IPS DF 4.7 (cell line): ENCODE measurements around the gene PLXNC1.
"Not testable (repeated sequence)": the region's sequence is repeated elsewhere in the genome, so short reads cannot be mapped to it uniquely, and the experiment has no call there.

Source experiments
- DNase-seq: peaks from one replicate; pipeline ENCODE4 v3.0.0-alpha.2; 2013; ENCODE audit warnings: low spot score; ENCODE audit errors: extremely low read depth

PLXNC1 gene

GRCh38 chr12:94289461-94290312 is 141.3 kb downstream of the PLXNC1 start:
- no peak for DNase-seq

DNA sequence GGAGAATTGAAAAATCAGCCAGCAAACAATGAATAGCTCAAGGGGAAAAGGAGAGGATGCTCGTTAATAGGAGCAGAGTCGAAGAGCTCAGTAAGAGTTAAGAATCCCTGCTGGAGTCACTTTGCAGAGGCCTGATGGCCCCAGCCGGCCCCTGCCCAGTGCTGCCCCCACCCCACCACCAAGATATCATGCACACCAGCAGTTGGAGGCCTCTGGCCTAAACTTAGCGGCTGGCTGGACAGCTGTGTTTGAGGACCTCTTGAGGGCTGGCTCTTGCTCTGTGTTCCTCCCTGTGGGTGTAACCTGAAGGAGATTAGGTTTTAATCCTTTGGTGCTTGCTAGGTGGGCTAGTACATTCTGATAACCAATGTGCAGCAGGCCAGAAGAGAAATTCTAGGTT is 142.0 kb downstream of the PLXNC1 start:
- DNase-seq: no peak

GRCh38 chr12:94297096-94297699 is 148.8 kb downstream of the PLXNC1 start:
- no peak for DNase-seq

- no peak for DNase-seq
Observed at GRCh38 chr12:94297876-94298505, 149.6 kb downstream of the PLXNC1 start.

GRCh38 chr12:94299846-94300245 is 151.5 kb downstream of the PLXNC1 start:
- no peak for DNase-seq

DNA sequence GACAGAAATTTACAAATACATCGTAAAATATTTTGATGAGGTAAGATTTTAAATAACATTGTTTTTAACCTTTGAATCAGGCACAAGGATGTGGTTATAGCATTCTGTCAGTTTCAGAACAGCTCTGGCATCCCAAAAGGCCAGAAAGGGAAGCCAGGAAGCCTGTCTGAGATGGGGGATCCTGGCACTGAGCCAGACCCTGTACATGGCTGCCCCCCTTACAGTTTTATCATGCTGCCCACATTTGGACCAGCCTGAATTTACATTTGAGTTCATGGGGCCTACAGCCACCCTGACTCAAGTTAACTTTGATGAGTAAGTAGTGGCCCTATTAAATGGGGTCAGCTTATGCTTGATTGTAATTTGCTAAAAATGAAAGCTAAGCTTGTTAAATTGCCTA is 155.6 kb downstream of the PLXNC1 start:
- DNase-seq: no peak

GRCh38 chr12:94304566-94305061 is 156.2 kb downstream of the PLXNC1 start:
- DNase-seq: peak; percentile 89

- no peak for DNase-seq
Observed at GRCh38 chr12:94305130-94305957, 157.0 kb downstream of the PLXNC1 start.

- DNase-seq: no peak
Observed at GRCh38 chr12:94308612-94309011, 160.2 kb downstream of the PLXNC1 start.

GRCh38 chr12:94309373-94309772 is 161.0 kb downstream of the PLXNC1 start:
- no peak for DNase-seq

GRCh38 chr12:94312378-94312777 is 164.0 kb downstream of the PLXNC1 start:
- no peak for DNase-seq

DNA sequence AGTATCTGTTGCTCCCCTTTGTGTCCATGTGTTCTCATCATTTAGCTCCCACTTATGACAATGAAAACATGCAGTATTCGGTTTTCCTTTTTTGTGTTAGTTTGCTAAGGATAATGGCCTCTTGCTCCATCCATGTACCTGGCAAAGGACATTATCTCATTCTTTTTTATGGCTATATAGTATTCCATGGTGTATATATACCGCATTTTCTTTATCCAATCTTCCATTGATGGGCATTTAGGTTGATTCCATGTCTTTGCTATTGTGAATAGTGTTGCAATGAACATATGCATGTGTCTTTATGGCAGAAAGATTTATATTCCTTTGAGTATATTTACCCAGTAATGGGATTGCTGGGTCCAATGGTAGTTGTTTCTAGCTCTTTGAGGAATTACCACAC is 168.2 kb downstream of the PLXNC1 start:
- DNase-seq: not testable (repeated sequence)

DNA sequence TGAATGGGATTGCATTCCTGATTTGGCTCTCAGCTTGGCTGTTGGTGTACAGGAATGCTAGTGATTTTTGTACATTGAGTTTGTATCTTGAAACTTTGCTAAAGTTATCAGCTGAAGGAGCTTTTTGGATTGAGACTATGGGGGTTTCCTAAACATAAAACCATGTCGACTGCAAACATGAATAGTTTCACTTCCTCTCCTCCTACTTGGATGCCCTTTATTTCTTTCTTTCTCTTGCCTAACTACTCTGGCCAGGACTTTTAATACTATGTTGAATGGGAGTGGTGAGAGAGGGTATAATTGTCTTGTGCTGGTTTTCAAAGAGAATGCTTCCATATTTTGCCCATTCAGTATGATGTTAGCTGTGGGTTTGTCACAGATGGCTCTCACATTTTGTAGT is 169.8 kb downstream of the PLXNC1 start:
- DNase-seq: no peak

GRCh38 chr12:94320109-94320508 is 171.7 kb downstream of the PLXNC1 start:
- DNase-seq: no peak

DNA sequence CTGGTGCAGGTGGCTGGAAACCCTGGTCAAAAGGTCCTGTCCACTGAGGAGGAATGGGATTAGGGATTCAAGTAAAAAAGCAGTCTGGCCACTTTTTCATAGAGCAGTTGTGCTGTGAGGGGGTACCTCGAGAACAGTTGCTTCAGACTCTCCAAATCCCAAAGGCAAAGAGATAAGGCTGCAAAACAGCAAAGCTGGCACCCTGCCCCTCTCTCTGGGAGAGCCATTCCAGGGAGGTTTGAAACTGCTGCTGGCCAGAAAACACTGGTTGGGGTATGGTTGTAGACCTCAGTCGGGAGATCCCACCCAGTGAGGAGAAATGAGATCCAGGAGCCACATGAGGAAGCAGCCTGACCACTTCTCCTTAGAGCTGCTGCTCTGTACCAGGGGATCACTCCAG is 174.0 kb downstream of the PLXNC1 start:
- DNase-seq: no peak

GRCh38 chr12:94326234-94326633 is 177.9 kb downstream of the PLXNC1 start:
- no peak for DNase-seq

DNA sequence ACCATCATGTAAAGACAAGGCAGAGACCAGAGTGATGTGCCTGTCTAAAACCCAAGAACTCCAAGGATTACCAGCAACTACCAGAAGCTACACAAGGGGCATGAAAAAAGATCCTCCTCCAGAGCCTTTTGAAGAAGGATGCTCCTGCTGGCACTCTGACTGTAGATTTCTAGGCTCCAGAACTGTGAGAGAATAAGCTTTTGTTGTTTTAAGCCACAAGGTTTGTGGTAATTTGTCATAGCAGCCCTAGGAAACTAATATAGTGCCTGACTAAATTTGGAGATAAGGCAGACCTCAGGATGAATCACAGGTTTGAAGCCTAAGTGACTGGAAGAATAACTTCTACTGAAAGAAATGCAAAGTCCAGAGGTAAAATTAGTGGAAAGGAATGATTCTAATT is 178.3 kb downstream of the PLXNC1 start:
- DNase-seq: no peak

DNA sequence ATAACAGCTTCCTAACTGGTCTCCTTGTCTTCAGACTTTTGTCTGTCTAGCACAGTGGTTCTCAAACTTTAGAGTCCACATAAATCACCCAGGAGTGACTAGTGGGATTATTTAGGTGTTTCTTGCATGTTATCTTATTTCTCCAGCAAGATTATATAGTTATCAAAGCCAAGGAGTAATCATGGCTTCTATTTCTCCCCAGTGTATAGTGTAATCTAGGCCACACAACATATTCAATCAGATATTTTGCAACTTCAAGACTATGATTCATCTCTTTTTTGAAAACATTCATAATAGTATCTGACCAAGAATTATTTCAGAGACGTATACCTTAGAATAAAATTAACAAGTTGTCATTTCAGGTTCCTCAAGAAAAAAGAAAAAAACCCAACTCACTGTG is 179.4 kb downstream of the PLXNC1 start:
- DNase-seq: no peak

DNA sequence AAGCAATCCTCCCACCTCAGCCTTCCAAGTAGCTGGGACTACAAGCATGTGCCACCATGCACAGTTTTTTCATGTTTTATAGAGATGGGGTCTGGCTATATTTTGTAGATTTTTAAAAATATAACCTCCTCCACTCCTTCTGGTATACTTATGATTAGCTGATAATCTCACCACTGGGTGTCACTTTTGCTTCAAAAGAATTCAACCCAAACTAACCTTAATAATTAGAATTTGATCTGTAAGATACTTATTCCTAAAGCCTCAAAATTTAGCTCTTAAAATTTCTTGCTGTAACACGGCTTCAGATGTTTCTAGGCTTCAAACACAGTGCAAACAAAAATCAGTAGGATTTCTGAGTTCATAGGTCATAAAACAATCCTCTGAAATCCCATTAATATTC is 181.0 kb downstream of the PLXNC1 start:
- DNase-seq: no peak

GRCh38 chr12:94333396-94333795 is 185.0 kb downstream of the PLXNC1 start:
- DNase-seq: no peak

DNA sequence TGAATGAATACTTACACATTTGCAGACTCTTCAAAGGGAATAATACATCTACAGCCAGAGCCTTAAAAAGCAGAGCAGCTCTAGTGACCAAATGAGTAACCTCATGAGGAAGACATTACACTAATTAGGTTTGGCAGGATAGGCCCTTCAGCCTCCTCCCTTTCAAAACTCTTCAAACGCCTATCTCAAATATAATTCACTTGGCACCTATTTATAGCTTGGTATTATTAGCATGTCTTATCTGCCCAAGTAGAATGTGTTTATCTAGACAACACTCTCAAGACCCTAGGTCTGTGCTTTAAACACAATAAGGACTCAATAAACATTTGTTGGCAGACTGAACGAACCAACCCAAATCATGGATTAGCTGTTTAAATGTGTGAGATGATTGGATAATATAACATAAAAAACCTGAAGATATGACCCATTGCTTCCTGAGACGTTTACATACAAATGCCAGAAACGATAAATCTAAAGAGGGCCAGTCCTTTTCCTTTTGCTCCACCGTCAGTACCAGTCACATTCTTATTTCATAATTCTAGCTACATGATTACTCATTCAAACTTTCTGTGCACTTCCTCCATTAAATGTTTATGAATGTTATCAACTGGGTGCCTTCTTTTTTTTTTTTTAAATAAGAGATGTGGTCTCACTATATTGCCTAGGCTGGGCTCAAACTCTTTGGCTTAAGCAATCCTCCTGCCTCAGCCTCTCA is 188.0 kb downstream of the PLXNC1 start:
- no peak for DNase-seq
